Lower leg skin (tissue), 4 donors: ENCODE measurements around the gene IL17RB. TPM values are rescaled to one million over a fixed set of nuclear protein-coding genes. Genes with fewer than 3 reads are reported as not detected.

Source experiments
- DNase-seq, 2 donors: peaks; one replicate each; pipeline ENCODE4 v3.0.0-alpha.2; 2019; ENCODE audit warnings: low spot score in 2 of 2
- H3K4me3 ChIP-seq: fragments of 200-600 bp; sonication (generic); 2 replicates; pipeline ENCODE4 v1.5.1; 2017; ENCODE audit warnings: mild to moderate bottlenecking, low read depth; ENCODE audit not compliant: poor library complexity, severe bottlenecking
- CTCF ChIP-seq, 3 donors: fragments of 450-650 bp; IDR thresholded peaks; one replicate each; pipeline ENCODE4 v1.5.1; 2016; ENCODE audit warnings: antibody characterized with exemption in 3 of 3, mild to moderate bottlenecking in 3 of 3, moderate library complexity in 2 of 3
- POLR2A ChIP-seq, 2 donors: fragments of 450-650 bp; IDR thresholded peaks; one replicate each; pipeline ENCODE4 v1.6.1; 2016 to 2017; ENCODE audit warnings: antibody characterized with exemption in 2 of 2, mild to moderate bottlenecking in 1 of 2, moderate library complexity in 1 of 2
- WGBS, 2 donors: methylation state at CpG; one replicate each; pipeline ENCODE4 v1.1.5; 2018; 5-methylcytosine and 5-hydroxymethylcytosine counted together
- intact Hi-C: fragments of 100-400 bp; cut with DNase I; formaldehyde crosslinking; loops from one replicate; pipeline ENCODE4 v1.15.0; 2023; ENCODE audit warnings: low total_unique reads
- total RNA-seq, 4 donors: library from RNA; depleted of rRNA; stranded (reverse); fragments of >200 nt; gene quantifications; one replicate each; pipeline ENCODE4 v1.1.0, GENCODE V29; 2016

IL17RB gene
- total RNA-seq, 4 donors from 2014 or later = 0.63 to 1.9 (median 0.81) TPM; not detected in 1

GRCh38 chr3:53849916-53850315 is 3.5 kb downstream of the IL17RB start:
- DNase-seq = peak in 1 of 2 donors; percentile 48
- WGBS, 2 donors = 94 to 95% methylated on average over 7 of the region's 7 CpGs
- intact Hi-C loops = no loop called here
- no peak overlapping the region for H3K4me3 ChIP-seq
- no peak for TF ChIP-seq POLR2A (IDR thresholded peaks at IDR 0.05)
- TF ChIP-seq CTCF (IDR thresholded peaks at IDR 0.05) = no peak

GRCh38 chr3:53850895-53851294 is 4.5 kb downstream of the IL17RB start:
- 52 to 59% methylated on average over 5 of the region's 5 CpGs for WGBS, 2 donors
- no peak overlapping the region for H3K4me3 ChIP-seq
- DNase-seq = no peak
- TF ChIP-seq CTCF (IDR thresholded peaks at IDR 0.05) (no peak), POLR2A (IDR thresholded peaks at IDR 0.05) (no peak)
- intact Hi-C loops = no loop called here

- 76 to 86% methylated on average over 7 of the region's 7 CpGs for WGBS, 2 donors
- DNase-seq = no peak
Observed at GRCh38 chr3:53856964-53857363, 10.6 kb downstream of the IL17RB start.

GRCh38 chr3:53858096-53858741 is 11.9 kb downstream of the IL17RB start:
- TF ChIP-seq CTCF (IDR thresholded peaks at IDR 0.05) (no peak), POLR2A (IDR thresholded peaks at IDR 0.05) (no peak)
- intact Hi-C loops = no loop called here
- no peak overlapping the region for H3K4me3 ChIP-seq
- no peak for DNase-seq
- 87 to 90% methylated on average over 7 of the region's 7 CpGs for WGBS, 2 donors

More at GRCh38 chr3:53856964-53857363, 10.6 kb downstream of the IL17RB start:
- H3K4me3 ChIP-seq = no peak overlapping the region
- intact Hi-C loops = no loop called here
- TF ChIP-seq CTCF (IDR thresholded peaks at IDR 0.05) (no peak), POLR2A (IDR thresholded peaks at IDR 0.05) (no peak)

GRCh38 chr3:53859178-53859577 is 12.8 kb downstream of the IL17RB start:
- TF ChIP-seq POLR2A (IDR thresholded peaks at IDR 0.05) (no peak), CTCF (IDR thresholded peaks at IDR 0.05) (no peak)
- intact Hi-C loops = no loop called here
- 92 to 94% methylated on average over 6 of the region's 6 CpGs for WGBS, 2 donors

GRCh38 chr3:53860196-53860595 is 13.8 kb downstream of the IL17RB start:
- no peak overlapping the region for H3K4me3 ChIP-seq
- no peak for DNase-seq
- no peak for TF ChIP-seq POLR2A (IDR thresholded peaks at IDR 0.05)
- no peak for TF ChIP-seq CTCF (IDR thresholded peaks at IDR 0.05)
- 70 to 78% methylated on average over 4 of the region's 4 CpGs for WGBS, 2 donors
- intact Hi-C loops = no loop called here

More at GRCh38 chr3:53859178-53859577, 12.8 kb downstream of the IL17RB start:
- no peak for DNase-seq
- no peak overlapping the region for H3K4me3 ChIP-seq
